RWPE2 (cell line): ENCODE data around the gene ZBTB4.

Source experiments
- ATAC-seq: fragments of 200-7000 bp; cut with Tn5 transposase; 3 replicates; pipeline ENCODE4 v1.9.1; 2021; ENCODE audit warnings: low read depth
- DNase-seq: peaks from one replicate; pipeline ENCODE4 v3.0.0-alpha.2; 2020; ENCODE audit warnings: low spot score
- H3K27ac ChIP-seq: fragments of 450-650 bp; 2 replicates; pipeline ENCODE4 v1.5.1; 2017; ENCODE audit warnings: mild to moderate bottlenecking; ENCODE audit not compliant: poor library complexity, severe bottlenecking
- H3K27me3 ChIP-seq: fragments of 250-450 bp; sonication (Bioruptor Pico); 2 replicates; pipeline ENCODE4 v1.5.1; 2021; ENCODE audit warnings: mild to moderate bottlenecking, moderate library complexity; ENCODE audit not compliant: insufficient read depth, poor library complexity, severe bottlenecking
- H3K36me3 ChIP-seq: fragments of 250-450 bp; sonication (Bioruptor Pico); 2 replicates; pipeline ENCODE4 v1.5.1; 2020; ENCODE audit warnings: low read depth, mild to moderate bottlenecking, moderate library complexity
- H3K4me1 ChIP-seq: fragments of 250-450 bp; sonication (Bioruptor Pico); 2 replicates; pipeline ENCODE4 v1.5.1; 2021; ENCODE audit warnings: mild to moderate bottlenecking, moderate library complexity; ENCODE audit not compliant: insufficient read depth, poor library complexity, severe bottlenecking
- H3K4me3 ChIP-seq: fragments of 250-450 bp; sonication (Bioruptor Pico); 2 replicates; pipeline ENCODE4 v1.5.1; 2021; ENCODE audit warnings: mild to moderate bottlenecking, moderate library complexity; ENCODE audit not compliant: severe bottlenecking
- H3K9me3 ChIP-seq: fragments of 250-450 bp; sonication (Bioruptor Pico); 2 replicates; pipeline ENCODE4 v1.5.1; 2021; ENCODE audit warnings: mild to moderate bottlenecking, moderate library complexity; ENCODE audit not compliant: severe bottlenecking
- CTCF ChIP-seq: fragments of 450-650 bp; IDR thresholded peaks from one replicate; pipeline ENCODE4 v1.5.1; 2017; ENCODE audit warnings: mild to moderate bottlenecking, moderate library complexity; ENCODE audit not compliant: poor library complexity, severe bottlenecking

The ZBTB4 gene

GRCh38 chr17:7411427-7411750 is 68.0 kb downstream of the ZBTB4 start:
- Histone ChIP-seq H3K36me3 (no peaks in the 10 kb centered on the region), H3K4me1 (no peaks in the 10 kb centered on the region), H3K27ac (no peak overlapping the region), H3K4me3 (no peak overlapping the region), H3K27me3 (no peaks in the 10 kb centered on the region), H3K9me3 (no peaks in the 10 kb centered on the region)
- ATAC-seq, result no peak
- DNase-seq, result no peak
- TF ChIP-seq CTCF, result no peak

DNA sequence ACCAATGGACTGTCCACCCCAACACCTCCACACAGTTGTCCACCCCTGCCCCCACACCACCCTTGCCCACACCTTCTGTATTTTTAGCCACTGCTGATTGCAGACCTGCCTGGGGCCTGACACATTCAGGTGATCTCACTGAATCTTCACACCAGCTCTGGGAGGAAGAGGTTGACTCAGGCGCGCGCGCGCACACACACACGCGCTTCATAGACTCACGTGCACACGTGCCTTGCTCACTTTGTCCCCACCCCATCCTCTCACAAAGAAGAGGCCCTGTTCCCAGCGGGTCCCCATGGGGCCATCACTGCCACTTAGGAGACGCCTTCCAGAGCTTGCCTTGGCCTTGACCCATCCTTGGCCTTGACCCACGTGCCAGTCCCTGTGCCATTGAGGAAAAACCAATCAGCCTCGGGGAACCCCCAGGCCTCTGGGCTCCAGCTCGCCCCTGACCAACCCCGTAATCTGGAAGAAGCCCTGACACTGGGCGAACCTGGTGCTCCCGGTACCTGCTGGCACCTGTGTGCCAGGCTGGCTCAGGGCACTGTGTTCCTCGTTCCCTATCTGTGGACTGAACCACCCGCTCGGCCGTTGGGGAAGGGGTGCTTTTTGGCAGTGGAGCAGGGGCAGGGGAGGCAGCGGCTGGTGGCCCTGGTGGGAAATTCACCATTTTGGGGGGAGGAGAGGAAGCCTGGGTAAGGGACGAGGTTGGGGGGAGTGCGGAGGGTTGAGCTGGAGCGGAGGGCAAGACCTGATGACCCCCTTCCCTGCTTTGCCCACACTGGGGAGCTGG is 68.6 kb downstream of the ZBTB4 start:
- no peak overlapping the region for H3K4me3 ChIP-seq
- no peaks in the 10 kb centered on the region for H3K36me3 ChIP-seq
- no peaks in the 10 kb centered on the region for H3K27me3 ChIP-seq
- no peaks in the 10 kb centered on the region for H3K9me3 ChIP-seq
- no peaks in the 10 kb centered on the region for H3K4me1 ChIP-seq
- no peak for TF ChIP-seq CTCF
- DNase-seq (no peak), ATAC-seq (no peak)
- H3K27ac ChIP-seq, result no peak overlapping the region

DNA sequence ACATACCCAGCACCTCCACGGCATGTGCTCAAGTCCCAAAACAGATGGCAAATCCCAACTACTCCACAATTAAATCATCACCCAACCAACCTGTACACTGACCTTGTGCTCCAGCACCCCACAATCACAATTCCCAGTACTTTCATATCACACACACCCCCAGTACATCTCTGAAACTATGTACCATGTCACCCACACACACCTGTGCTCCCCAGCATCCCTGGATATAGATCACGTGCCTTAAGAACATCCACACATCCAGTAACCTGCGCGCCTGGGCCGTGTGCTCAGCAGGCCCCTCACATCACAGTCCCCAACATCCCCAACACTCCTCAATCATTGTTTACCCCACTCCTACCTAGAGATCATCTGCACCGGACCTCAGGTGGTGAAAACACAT is 69.7 kb downstream of the ZBTB4 start:
- no peaks in the 10 kb centered on the region for H3K27me3 ChIP-seq
- no peak for TF ChIP-seq CTCF

More for the DNA sequence above, 69.7 kb downstream of the ZBTB4 start:
- no peaks in the 10 kb centered on the region for H3K36me3 ChIP-seq
- H3K4me3 ChIP-seq, result no peak overlapping the region
- no peaks in the 10 kb centered on the region for H3K4me1 ChIP-seq
- ATAC-seq (no peak), DNase-seq (no peak)
- H3K27ac ChIP-seq, result no peak overlapping the region
- no peaks in the 10 kb centered on the region for H3K9me3 ChIP-seq
